K562 (cell line): ENCODE measurements around the gene RPL22. TPM values are rescaled to one million over a fixed set of nuclear protein-coding genes. Genes with fewer than 3 reads are reported as not detected.

ENCODE experiments used
- ATAC-seq: fragments of 200-7000 bp; cut with Tn5 transposase; 3 replicates; pipeline ENCODE4 v1.9.1; 2020; ENCODE audit warnings: moderate library complexity
- BruUV-seq: library from RNA; stranded (reverse); fragments of 400-500 nt; replicated peaks from 2 replicates; lab custom pipeline; 2021; lab: Mats Ljungman, UMichigan
- CTCF ChIA-PET: fragments of 300-600 bp; formaldehyde crosslinking; extraction: SDS; loops from one replicate; lab custom pipeline; 2021; ENCODE audit warnings: low intra/inter-chr PET ratio; lab: Yijun Ruan, JAX
- POLR2A ChIA-PET: fragments of 300-600, 350-650 bp; sonication (Branson Sonifier 250); formaldehyde crosslinking; extraction: SDS; loops from one replicate; lab custom pipeline; 2021; ENCODE audit warnings: antibody characterized with exemption, inconsistent platforms; lab: Yijun Ruan, JAX
- DNase-seq, 4 experiments: peaks; one replicate each; pipeline versions ENCODE4 v3.0.0 to v3.0.0-alpha.2; 2011 to 2018; ENCODE audit warnings: low spot score in 3 of 4, mixed read lengths in 3 of 4; ENCODE audit errors: extremely low read depth in 1 of 4
- FAIRE-seq: peaks from 2 replicates; lab custom pipeline; 2011; peaks lifted over from hg19 to GRCh38; lab: Jason Lieb, UNC
- H2AFZ ChIP-seq: 2 replicates; pipeline ENCODE4 v1.6.0; 2011; ENCODE audit warnings: low read depth, low read length, control low read depth, inconsistent platforms
- H3K27ac ChIP-seq: fragments of 200-600 bp; 3 replicates; pipeline ENCODE4 v1.8.0; 2011; ENCODE audit warnings: low read depth, mild to moderate bottlenecking, control low read depth, inconsistent platforms, low read length, moderate library complexity, mixed read lengths; ENCODE audit errors: extremely low read depth
- H3K27me3 ChIP-seq, 2 experiments: fragments of 300-600 bp in 1 of 2; 2 replicates in 1 of 2; 3 replicates in 1 of 2; pipeline versions ENCODE4 v1.6.0 to v1.8.0; 2011; ENCODE audit warnings: inconsistent platforms in 2 of 2, low read length in 2 of 2, mild to moderate bottlenecking in 1 of 2, mixed read lengths in 1 of 2, moderate library complexity in 1 of 2; ENCODE audit not compliant: control insufficient read depth in 2 of 2, insufficient read depth in 2 of 2
- H3K36me3 ChIP-seq: fragments of 300-600 bp; 3 replicates; pipeline ENCODE4 v1.8.0; 2011; ENCODE audit warnings: mild to moderate bottlenecking, low read length, inconsistent platforms; ENCODE audit not compliant: control insufficient read depth, insufficient read depth
- H3K4me1 ChIP-seq, 2 experiments: fragments of 200-600 bp in 1 of 2; replicated peaks in 1 of 2; 2 replicates in 1 of 2; 3 replicates in 1 of 2; pipeline versions ENCODE4 v1.5.1 to v1.8.0; 2011; ENCODE audit warnings: inconsistent platforms in 2 of 2, low read length in 2 of 2, mild to moderate bottlenecking in 1 of 2, mixed read lengths in 1 of 2, moderate library complexity in 1 of 2; ENCODE audit not compliant: control insufficient read depth in 2 of 2, insufficient read depth in 2 of 2
- H3K4me2 ChIP-seq: 2 replicates; pipeline ENCODE4 v1.6.1; 2011; ENCODE audit warnings: low read length, control low read depth, inconsistent platforms, mixed read lengths; ENCODE audit not compliant: insufficient read depth
- H3K4me3 ChIP-seq: fragments of 200-600 bp; sonication (generic), shearing (Covaris generic); 2 replicates; pipeline ENCODE4 v1.5.1; 2016; ENCODE audit warnings: control low read depth, inconsistent platforms
- H3K79me2 ChIP-seq: fragments of 200-600 bp; 3 replicates; pipeline ENCODE4 v1.8.0; 2011; ENCODE audit warnings: low read length, inconsistent platforms; ENCODE audit not compliant: control insufficient read depth, insufficient read depth
- H3K9ac ChIP-seq, 2 experiments: 2 replicates each; pipeline versions ENCODE4 v1.6.0 to v1.6.1; 2011; ENCODE audit warnings: low read depth in 2 of 2, low read length in 2 of 2, control low read depth in 1 of 2, inconsistent platforms in 1 of 2, mild to moderate bottlenecking in 1 of 2, mixed read lengths in 1 of 2; ENCODE audit not compliant: insufficient read depth in 1 of 2
- H3K9me1 ChIP-seq: one replicate; pipeline ENCODE4 v1.6.0; 2011; ENCODE audit warnings: inconsistent platforms, mild to moderate bottlenecking, low read length, moderate library complexity; ENCODE audit not compliant: control insufficient read depth, insufficient read depth
- H3K9me3 ChIP-seq: replicated peaks from 2 replicates; pipeline ENCODE4 v1.5.1; 2011; ENCODE audit warnings: low read depth, low read length, inconsistent platforms; ENCODE audit not compliant: control insufficient read depth, insufficient read depth
- H4K20me1 ChIP-seq: replicated peaks from 2 replicates; pipeline ENCODE4 v1.6.1; 2011; ENCODE audit warnings: low read length, inconsistent platforms, mixed read lengths; ENCODE audit not compliant: control insufficient read depth, insufficient read depth
- ARID4B ChIP-seq: sonication (generic); formaldehyde crosslinking; IDR thresholded peaks from 2 replicates; pipeline ENCODE4 v1.8.0; 2022; ENCODE audit warnings: mild to moderate bottlenecking, missing genetic modification reagents
- CHCHD3 ChIP-seq: fragments of 250-450 bp; sonication (Bioruptor Pico); IDR thresholded peaks from 2 replicates; pipeline ENCODE4 v2.1.2; 2022; ENCODE audit warnings: mild to moderate bottlenecking
- EHMT2 ChIP-seq: fragments of 450-650 bp; IDR thresholded peaks from 2 replicates; pipeline ENCODE4 v1.6.1; 2018; ENCODE audit warnings: antibody characterized with exemption
- NFYB ChIP-seq: IDR thresholded peaks from 2 replicates; pipeline ENCODE4 v1.6.1; 2011; ENCODE audit warnings: mild to moderate bottlenecking, moderate library complexity; ENCODE audit not compliant: insufficient read length; ENCODE audit errors: extremely low read depth
- POLR2H ChIP-seq: IDR thresholded peaks from 2 replicates; pipeline ENCODE4 v1.6.1; 2016; ENCODE audit warnings: missing genetic modification characterization, low read depth, mild to moderate bottlenecking, control low read depth, missing compliant biosample characterization, moderate library complexity
- RBFOX2 ChIP-seq: fragments of 200-400 bp; formaldehyde crosslinking; IDR thresholded peaks from 2 replicates; pipeline ENCODE4 v1.6.1; 2017; ENCODE audit warnings: low read depth, mild to moderate bottlenecking, low read length, moderate library complexity
- TAF9B ChIP-seq: fragments of 450-650 bp; IDR thresholded peaks from 2 replicates; pipeline ENCODE4 v1.6.1; 2018; ENCODE audit warnings: mild to moderate bottlenecking; ENCODE audit not compliant: partially characterized antibody
- TEAD1 ChIP-seq, 2 experiments: fragments of 450-650 bp in 1 of 2; sonication (generic) in 1 of 2; formaldehyde crosslinking; IDR thresholded peaks; 2 replicates each; pipeline versions ENCODE4 v1.4.0 to v1.8.0; 2020 to 2022; ENCODE audit warnings: mild to moderate bottlenecking in 2 of 2, missing genetic modification reagents in 1 of 2
- TGIF2 ChIP-seq: sonication (generic); formaldehyde crosslinking; IDR thresholded peaks from 2 replicates; pipeline ENCODE4 v1.8.1; 2022; ENCODE audit warnings: mild to moderate bottlenecking, missing genetic modification reagents, moderate library complexity
- ZBTB17 ChIP-seq: fragments of 450-650 bp; formaldehyde crosslinking; IDR thresholded peaks from 2 replicates; pipeline ENCODE4 v1.4.0; 2020; ENCODE audit warnings: mild to moderate bottlenecking
- ZNF224 ChIP-seq: sonication (generic); formaldehyde crosslinking; IDR thresholded peaks from 2 replicates; pipeline ENCODE4 v1.8.0; 2022; ENCODE audit warnings: mild to moderate bottlenecking, missing genetic modification reagents
- ZNF699 ChIP-seq: fragments of 250-450 bp; sonication (Bioruptor Pico); IDR thresholded peaks from 2 replicates; pipeline ENCODE4 v1.8.0; 2021; ENCODE audit warnings: mild to moderate bottlenecking, moderate library complexity; ENCODE audit not compliant: insufficient replicate concordance
- WGBS: fragments of 100-300 bp; shearing (Covaris generic); methylation state at CpG from one replicate; pipeline ENCODE4 v1.1.6; 2016; ENCODE audit warnings: low coverage, mixed read lengths; ENCODE audit not compliant: insufficient coverage; ENCODE audit errors: missing lambda C conversion rate; 5-methylcytosine and 5-hydroxymethylcytosine counted together
- in situ Hi-C: fragments of 300-500 bp; cut with MboI; formaldehyde crosslinking; loops from 4 replicates; pipeline ENCODE4 v1.15.0; 2018; ENCODE audit warnings: inconsistent platforms, mixed read lengths
- intact Hi-C: fragments of 100-400 bp; cut with micrococcal nuclease; formaldehyde crosslinking; loops from 2 replicates; pipeline ENCODE4 v1.14.2; 2022
- polyA plus RNA-seq, 8 experiments: library from polyadenylated mRNA; depleted of rRNA in 4 of 8; stranded (reverse) in 5 of 8; unstranded in 3 of 8; fragments of >200 nt; fragmentation: Nextera tagmentation in 2 of 8; fragmentation: Illumina TruSeq in 1 of 8; extraction: Ambion mirVana in 2 of 8; extraction: Trizol in 1 of 8; gene quantifications; 2 replicates each; pipeline versions ENCODE4 v1.2.1 to v1.2.3, GENCODE V29; 2011 to 2014; ENCODE audit warnings: inconsistent platforms in 1 of 8, missing spikeins in 1 of 8
- total RNA-seq, 7 experiments: library from RNA; depleted of rRNA in 6 of 7; stranded (reverse); fragments of >200 nt in 6 of 7; fragmentation: Illumina TruSeq in 2 of 7; extraction: Trizol in 2 of 7; gene quantifications; 2 replicates each; pipeline versions ENCODE4 v1.2.1 to v1.2.3, GENCODE V29; 2011 to 2021; ENCODE audit warnings: low replicate concordance in 1 of 7
- TF ChIP-seq, protein P1 (sequence below): sonication (generic); formaldehyde crosslinking; IDR thresholded peaks from 2 replicates; pipeline ENCODE4 v1.8.1; 2023; ENCODE audit warnings: missing genetic modification reagents, mild to moderate bottlenecking, borderline replicate concordance

Gene RPL22
- total and polyA plus RNA-seq, 9 of the 15 experiments (the other 6 are each of a cell fraction or from before 2014, with no cell fraction given): 467 to 1,165 (median 607) TPM

DNA sequence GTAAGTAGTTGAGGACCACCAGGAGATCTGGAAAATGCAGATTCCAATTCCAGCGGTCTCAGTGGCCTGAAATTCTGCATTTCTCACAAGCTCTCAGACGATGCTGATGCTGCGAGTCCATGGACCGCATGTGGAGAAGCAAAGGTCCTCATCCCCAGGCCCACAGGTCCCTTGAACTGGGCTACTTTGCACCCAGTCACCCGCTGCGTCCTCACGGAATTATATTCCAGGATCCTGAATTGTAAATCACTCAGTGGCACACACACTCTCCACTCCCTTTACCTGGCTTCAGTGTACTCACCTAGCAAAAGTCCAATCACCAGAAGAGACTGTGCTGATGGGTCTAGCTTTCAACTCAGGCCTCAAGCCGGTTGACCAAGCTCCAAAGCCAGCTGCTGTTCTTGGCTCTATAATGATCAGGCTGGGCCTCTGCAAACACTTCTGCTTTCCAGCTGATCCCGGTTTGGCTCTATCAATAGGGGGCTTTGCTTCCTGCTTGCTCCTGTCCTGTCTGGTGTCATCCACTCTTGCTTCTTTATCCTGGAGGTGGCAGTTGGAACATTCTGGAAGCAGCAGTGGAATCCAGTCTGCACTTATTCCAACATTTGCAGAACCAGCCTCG, 904 bp upstream of the RPL22 start:
- WGBS: 65% methylated on average over 10 of the region's 10 CpGs
- no peak for ATAC-seq
- H2AFZ ChIP-seq: peak overlapping the region; percentile 87
- H3K9ac ChIP-seq: peak overlapping the region; percentile 99
- peaks cover 5% of the 10 kb centered on the region; the same call in 1 of the 2 replicates for H4K20me1 ChIP-seq
- intact Hi-C loops (no loop called here), in situ Hi-C loops (no loop called here)
- H3K36me3 ChIP-seq: peaks cover 39% of the 10 kb centered on the region
- DNase-seq: peak in 1 of 4 experiments; percentile 44
- CTCF ChIA-PET: no interaction called here
- peak overlapping the region; percentile 96 for H3K27ac ChIP-seq
- no TSS peak for BruUV-seq
- H3K9me1 ChIP-seq: no peaks in the 10 kb centered on the region
- peak overlapping the region; percentile 99 for H3K4me3 ChIP-seq
- peak overlapping the region; percentile 90 for H3K4me2 ChIP-seq
- FAIRE-seq: peak; percentile 19
- POLR2A ChIA-PET: interaction anchor here (0.6 to 1.6 kb wide), 10 partner anchors 12 to 352 kb away, joined by 3 to 8 read pairs (median 3); no protein-coding TSS in a partner anchor
- no peaks in the 10 kb centered on the region for H3K27me3 ChIP-seq
- H3K79me2 ChIP-seq: peaks cover 58% of the 10 kb centered on the region
- H3K9me3 ChIP-seq: no peaks in the 10 kb centered on the region
- peaks cover 23 to 29% of the 10 kb centered on the region in 2 experiments; a peak in 4 of 5 replicates for H3K4me1 ChIP-seq
- TF ChIP-seq, protein P1, sequence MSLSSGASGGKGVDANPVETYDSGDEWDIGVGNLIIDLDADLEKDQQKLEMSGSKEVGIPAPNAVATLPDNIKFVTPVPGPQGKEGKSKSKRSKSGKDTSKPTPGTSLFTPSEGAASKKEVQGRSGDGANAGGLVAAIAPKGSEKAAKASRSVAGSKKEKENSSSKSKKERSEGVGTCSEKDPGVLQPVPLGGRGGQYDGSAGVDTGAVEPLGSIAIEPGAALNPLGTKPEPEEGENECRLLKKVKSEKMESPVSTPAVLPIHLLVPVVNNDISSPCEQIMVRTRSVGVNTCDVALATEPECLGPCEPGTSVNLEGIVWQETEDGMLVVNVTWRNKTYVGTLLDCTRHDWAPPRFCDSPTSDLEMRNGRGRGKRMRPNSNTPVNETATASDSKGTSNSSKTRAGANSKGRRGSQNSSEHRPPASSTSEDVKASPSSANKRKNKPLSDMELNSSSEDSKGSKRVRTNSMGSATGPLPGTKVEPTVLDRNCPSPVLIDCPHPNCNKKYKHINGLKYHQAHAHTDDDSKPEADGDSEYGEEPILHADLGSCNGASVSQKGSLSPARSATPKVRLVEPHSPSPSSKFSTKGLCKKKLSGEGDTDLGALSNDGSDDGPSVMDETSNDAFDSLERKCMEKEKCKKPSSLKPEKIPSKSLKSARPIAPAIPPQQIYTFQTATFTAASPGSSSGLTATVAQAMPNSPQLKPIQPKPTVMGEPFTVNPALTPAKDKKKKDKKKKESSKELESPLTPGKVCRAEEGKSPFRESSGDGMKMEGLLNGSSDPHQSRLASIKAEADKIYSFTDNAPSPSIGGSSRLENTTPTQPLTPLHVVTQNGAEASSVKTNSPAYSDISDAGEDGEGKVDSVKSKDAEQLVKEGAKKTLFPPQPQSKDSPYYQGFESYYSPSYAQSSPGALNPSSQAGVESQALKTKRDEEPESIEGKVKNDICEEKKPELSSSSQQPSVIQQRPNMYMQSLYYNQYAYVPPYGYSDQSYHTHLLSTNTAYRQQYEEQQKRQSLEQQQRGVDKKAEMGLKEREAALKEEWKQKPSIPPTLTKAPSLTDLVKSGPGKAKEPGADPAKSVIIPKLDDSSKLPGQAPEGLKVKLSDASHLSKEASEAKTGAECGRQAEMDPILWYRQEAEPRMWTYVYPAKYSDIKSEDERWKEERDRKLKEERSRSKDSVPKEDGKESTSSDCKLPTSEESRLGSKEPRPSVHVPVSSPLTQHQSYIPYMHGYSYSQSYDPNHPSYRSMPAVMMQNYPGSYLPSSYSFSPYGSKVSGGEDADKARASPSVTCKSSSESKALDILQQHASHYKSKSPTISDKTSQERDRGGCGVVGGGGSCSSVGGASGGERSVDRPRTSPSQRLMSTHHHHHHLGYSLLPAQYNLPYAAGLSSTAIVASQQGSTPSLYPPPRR (CRISPR knock-in tag): no peak
- TF ChIP-seq RBFOX2 (no peak), ZNF224 (CRISPR knock-in tag) (no peak), ZNF699 (CRISPR knock-in tag) (no peak), TAF9B (no peak), POLR2H (no peak), ZBTB17 (CRISPR knock-in tag) (no peak), ARID4B (CRISPR knock-in tag) (no peak), EHMT2 (no peak), CHCHD3 (CRISPR knock-in tag) (no peak), TGIF2 (CRISPR knock-in tag) (no peak), TEAD1 (CRISPR knock-in tag; IDR thresholded peaks at IDR 0.05) (no peak), NFYB (no peak)
